GM18508 (cell line): ENCODE measurements around the gene MR1.

Experiments
- ATAC-seq: cut with Tn5 transposase; IDR thresholded peaks from one replicate; pipeline ENCODE4 v1.9.1; 2021; ENCODE audit warnings: moderate number of reproducible peaks; ENCODE audit not compliant: insufficient read depth, unreplicated experiment

The MR1 gene

DNA sequence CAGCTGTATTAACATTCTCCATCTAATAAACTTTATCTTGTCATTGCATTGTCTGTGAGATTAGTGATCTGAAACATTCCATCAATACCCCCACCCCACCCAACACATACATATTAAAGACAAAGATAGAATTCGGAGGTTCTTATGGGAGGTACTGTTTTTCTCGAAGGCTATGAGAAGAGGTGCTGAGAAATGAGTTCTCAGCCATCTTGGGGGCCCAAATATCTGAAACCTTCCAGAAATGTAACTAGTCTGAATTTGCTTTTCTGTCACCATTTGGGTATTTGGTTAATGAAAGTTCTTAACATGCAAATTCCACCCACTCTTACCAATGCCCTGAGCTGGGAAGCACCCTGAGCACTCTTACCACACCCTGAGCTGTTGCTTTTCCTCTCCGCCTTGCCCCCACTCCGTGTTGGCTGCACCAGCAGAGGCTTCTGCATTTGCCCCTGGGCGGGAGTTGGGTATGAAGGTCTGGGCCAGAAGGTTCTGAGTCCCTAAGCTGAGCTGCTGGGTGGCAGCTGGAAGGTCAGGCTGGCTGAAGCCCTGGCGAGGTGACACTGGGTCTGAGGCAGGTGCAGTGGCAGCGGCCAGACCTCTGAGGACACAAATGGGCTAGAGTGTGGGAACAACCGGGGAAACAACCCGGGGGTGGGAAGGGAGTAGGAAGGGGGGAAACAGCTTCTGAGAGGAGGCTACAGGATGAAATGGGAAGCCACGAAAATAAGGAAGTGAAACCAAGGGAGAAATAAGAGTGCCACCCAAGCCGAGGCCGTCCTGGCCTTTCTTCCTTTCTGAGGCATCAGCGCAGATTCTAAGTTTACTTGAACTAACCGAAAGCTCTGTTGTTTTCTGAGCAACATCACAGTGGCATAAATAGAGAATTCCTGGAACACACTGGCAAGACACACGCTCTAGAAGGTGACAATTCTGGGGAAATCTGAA, 28.4 kb downstream of the MR1 start:
- ATAC-seq: peak; percentile 81

DNA sequence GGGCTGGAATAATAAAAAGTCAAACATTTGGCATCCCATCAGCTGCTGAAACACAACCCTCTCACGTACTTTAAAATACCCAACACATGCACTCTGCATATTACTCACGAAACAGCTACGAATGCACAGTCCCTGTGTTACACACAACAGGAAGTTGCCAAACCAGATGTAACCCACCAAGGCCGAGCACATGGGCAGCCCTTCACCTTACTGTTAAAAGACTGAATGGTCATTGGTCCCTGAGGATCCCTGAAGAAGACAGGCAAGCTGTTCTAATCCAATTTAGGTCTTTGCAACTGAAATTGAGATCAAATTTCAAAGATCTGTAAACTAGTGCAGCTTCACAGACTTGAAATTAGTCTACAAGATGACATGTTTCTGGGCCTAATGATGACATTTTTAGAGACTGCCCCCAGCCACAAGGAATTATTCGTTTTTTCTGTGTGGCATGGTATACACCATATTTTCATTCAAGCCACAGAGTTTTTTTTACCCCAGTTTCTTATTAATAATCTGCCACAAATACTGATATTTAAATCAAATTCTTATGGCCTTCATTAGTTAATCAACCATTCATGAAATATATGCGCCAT, 29.1 kb downstream of the MR1 start:
- peak; percentile 54 for ATAC-seq

DNA sequence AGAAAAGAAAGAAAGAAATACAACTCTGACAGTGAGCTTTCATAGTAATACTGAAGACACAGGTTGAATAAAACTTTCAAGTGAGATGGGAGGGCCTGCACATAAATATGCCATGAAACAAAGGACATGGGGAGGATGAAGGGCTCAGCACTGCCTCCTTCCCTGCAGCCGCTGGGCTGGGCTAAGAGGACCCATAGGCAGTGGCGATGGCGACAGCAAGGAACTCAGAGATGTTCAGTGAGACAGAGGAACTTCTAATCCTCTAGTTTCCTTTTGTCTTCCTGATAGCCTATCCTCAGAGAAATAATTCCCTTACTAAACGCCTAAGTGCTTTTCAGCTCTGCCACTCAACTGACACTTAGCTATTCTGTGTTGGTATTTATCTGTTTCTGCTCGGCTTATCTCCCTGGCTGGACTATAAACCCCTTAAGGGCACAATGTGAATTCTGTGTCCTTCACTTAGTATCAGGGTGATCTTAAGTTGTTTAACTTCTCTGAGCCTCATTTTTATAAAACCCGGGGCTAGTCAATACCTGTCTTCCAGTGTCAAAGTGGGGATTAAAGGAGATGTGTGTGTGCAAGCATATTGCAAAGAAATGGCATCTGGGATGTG, 30.3 kb downstream of the MR1 start:
- ATAC-seq: no peak

DNA sequence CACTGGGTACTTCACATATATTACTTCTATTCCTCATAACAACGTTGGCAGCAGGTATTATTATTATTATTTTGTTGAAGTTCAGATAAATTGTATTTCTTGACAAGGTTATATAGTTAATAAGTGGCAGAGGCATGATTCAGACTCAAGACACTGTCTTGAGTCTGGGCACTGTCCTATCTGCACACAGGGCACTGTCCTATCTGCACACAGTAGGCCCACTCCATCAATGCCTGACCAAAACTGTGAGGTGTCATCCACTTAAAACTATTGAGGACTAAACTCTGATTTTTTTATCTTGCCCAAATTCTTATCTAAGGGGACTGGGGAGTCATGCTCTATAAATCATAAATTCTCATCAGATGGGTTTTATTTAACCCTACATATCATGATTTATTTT, 30.9 kb downstream of the MR1 start:
- no peak for ATAC-seq

DNA sequence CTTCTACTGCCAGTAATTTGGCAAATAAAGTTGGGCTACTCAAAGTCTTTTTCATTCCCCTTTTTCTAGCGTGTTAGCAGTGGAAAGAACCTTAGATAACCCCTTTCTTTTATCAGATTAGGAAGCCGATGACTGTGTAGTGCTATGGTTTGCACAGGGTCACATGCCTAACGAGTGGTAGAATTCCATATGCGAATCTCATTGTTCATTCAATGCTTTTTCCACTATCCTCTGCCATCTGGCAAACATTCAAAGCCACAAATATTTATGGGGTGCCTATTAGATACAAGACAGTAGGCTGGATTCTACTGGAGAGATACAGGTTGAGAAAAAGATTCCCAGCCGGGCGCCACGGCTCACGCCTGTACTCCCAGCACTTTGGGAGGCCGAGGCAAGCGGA, 39.9 kb downstream of the MR1 start:
- ATAC-seq: no peak

DNA sequence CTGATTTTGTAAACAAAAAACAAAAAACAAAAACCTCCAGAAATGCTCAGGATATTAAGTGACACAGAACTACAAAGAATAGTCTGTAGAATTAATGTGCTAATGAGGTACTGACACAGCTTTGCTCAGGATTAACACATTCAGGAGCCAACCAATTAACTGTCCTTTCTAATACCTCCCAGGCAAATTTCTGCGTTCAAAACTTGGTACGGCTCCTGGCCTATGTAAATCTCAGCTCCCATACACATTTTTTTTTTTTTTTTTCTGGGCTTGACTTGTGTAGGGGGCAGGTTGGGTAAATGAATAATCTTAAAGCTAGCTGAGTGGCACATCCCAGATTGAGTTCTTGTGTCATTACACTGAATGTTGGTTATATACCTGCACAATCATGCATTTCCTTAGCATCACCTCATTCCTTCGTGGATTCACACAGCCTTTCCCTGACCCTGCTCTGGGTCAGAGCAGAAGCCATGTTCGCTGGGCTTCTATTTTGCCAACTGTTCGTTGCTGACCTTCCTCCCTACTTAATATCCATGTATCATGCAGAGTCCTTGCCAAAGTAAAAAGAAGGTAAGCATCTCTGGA, 42.1 kb downstream of the MR1 start:
- no peak for ATAC-seq

DNA sequence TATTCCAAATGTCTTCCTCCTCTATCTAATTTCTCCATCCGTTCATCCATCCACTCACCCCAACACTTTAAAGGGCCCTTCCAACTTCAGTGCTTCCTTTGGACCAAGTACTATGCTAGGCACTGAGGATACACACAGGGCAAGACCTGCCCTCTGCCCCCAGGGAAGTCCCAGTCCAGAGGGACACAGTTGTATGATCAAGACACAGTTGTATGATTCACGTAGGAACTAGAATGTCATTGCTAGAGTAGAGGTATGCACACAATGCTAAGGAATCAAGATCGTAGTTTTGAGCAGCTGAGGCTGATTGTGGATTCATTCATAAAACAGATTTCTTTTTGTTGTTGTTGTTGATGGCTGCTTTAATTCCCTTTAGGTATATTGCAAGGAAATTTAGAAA, 43.1 kb downstream of the MR1 start:
- ATAC-seq: no peak

DNA sequence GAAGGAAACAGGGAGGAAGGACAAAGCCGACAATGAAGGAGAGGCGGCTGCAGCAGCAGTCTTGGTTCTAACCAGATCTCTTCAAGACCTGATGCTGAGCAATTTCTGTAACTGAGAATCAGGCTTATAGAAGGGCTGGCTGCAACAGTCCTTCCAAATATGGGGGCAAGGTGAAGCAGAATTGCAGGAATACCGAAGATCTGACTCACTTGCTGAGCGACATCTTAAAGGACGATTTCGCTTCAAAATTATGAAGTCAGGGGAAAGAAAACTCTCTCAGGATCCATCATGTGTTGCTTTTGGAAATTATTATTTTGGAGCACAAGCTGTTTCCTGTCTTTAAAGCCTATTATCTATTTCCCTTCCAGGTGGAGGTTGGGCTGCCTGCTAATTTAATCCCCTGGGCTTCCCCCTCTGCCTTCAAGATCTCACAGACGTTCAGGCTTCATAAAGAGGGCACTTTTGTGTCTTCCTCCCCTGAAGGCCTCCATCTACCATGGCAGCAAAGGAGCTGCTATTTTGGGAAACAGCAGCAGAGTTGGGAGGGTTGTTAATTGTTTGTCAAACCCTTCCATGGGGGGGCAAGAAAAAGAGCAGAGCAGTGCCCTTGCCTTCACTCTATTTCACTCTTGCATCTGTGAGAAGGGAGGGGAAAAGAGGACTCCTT, 43.9 kb downstream of the MR1 start:
- ATAC-seq: no peak

DNA sequence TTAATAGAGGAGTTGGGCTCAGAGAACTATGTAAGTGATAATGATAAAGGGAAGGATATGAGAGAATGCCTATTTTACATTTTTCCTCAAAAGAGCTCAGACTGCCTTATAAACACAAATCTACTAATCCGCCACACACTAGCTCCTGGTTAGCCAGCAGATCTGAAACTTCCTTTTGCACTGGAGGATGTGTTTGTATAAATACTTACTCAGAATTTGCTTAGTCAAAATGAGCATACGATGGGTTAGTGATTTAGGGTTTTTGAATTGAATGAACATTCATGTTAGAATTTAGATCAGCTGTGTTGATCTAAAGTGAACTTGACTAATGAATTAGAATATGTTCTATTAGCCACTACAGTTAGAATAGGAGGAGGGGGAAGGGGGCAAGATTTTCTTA, 45.6 kb downstream of the MR1 start:
- no peak for ATAC-seq

DNA sequence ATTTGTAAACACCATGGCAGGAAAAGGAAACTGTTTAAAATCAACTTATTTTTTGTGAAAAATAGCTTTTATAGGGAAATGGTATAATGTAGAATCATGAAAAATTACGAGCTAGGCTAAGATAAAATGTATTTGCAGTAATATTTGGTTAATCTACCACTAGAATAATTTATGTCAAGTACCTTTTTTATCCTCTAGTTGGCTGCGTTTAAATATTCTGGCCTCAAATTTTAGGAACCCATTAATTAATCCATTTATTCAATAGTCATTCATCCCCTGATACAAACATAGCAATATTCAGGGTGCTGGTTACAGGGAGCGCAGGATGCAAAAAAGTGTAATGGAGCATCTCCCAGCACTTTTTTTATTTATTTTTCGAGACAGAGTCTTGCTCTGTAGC, 46.1 kb downstream of the MR1 start:
- no peak for ATAC-seq

DNA sequence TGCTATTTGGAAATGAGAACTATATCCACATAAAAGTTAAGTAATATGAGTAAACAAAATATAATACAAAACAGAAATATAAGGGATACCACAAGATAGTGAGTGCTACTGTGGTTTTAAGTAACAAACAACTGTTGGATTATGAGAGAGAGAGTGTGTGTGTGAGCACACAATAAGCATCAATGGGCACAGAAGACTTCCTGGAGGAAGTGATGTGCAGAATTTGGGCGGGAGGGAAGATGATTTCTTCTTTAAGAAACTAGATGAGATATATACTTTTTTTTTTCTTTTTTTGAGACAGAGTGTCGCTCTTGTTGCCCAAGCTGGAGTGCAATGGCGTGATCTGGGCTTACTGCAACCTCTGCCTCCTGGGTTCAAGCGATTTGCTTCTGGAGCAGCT, 46.8 kb downstream of the MR1 start:
- no peak for ATAC-seq

DNA sequence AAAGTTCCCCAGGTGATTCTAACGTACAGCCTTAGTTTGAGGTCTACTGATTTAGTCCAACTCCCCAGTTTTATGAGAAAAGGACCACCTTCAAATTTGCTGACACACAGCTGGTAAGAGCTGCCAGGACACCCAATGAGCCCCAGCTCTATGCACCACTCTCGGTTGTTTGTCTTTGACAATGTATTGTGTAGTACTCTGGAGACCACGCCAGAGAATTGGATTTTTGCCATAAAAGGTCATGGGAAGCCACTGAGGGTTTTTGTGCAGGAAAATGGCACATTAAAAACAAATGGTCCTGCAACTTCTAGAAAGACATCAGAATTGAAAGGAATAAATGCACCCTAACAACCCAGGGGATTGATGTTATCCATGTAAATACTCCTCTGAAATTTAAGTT, 47.6 kb downstream of the MR1 start:
- ATAC-seq: no peak

DNA sequence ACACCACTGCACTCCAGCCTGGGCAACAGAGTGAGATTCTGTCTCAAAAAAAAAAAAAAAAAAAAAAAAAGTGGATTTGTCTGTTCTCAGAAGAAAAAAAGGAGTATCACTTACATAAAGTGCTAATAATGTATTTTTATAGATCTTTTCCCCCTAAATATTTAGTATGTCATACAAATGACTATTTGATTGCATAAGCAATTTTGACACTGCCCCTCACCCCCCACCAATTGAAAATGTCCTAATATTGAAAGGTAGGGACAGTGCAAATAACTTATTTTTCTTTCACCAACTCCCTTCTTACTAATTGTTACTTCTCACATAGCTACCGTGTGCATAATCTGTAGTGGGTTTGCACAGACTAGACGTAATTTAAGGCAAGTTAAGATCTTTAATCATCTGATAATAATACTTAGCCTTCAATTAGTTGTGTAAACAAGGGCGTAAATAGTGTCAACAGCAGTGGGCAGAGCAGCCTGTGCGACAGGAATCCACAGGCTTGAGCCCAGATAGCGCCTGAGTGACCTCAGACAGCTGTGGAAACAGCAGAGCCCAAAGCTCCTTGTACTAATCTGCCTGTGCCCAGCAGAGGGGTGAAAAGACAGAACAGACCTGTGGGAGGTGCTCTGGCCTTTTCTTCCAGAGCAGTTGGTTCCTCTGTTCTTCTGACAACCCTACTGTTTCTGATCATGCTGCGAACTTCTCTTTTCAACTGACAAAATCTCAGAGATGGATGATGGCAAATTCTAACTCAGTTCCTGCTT, 50.2 kb downstream of the MR1 start:
- no peak for ATAC-seq

DNA sequence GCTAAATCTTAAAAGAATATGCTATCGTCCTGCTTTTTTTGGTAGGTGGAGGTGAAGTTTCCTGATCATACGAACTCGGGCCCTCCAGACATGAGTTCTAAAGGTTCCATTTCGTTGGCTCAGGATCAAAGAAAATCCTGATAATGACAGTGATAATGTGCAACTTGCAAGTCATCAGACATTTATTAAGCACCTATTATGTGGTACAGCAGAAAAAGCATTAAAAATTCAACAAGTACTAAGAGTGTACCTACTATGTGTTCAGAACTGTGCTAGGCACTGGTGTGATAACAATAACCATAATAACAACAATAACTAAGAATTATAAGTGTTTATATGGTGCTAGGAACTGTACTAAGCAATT, 50.8 kb downstream of the MR1 start:
- no peak for ATAC-seq

DNA sequence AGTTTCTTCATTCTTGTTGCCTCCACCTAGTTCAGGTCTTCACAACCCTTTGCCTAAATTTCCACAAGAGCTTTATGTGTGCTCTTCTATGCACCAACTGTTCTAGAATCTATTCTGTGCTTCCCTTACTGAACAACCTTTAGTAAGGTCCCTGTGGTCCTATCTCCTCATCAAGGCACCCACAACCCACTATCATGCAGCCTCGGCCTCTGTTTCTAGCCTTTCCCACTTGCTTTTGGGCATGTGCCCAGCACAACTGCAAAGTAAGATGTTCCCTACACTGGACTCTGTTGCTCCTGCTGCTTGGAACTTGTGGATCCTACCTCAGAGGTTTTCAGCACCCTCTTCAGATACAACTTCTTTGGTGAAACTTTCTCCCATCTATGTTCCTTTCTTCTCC, 52.3 kb downstream of the MR1 start:
- ATAC-seq: no peak

DNA sequence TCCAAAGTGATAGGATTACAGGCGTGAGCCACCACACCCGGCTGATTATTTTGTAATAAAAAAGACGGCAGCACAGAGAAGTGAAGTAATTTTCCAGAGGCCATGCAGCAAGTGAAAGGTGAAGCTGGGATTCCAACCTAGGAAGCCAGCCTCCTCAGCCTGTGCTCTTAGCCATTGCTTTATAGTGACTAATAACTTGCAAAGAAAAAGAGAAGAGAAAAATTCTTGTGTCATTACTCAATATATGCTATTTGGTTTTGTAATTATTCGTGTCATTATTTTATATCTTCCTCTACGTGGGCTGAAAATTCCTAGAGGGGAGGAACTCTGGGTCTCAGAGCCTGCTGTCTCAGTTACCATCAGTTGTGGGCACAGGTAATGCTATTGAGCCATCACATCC, 53.1 kb downstream of the MR1 start:
- no peak for ATAC-seq

DNA sequence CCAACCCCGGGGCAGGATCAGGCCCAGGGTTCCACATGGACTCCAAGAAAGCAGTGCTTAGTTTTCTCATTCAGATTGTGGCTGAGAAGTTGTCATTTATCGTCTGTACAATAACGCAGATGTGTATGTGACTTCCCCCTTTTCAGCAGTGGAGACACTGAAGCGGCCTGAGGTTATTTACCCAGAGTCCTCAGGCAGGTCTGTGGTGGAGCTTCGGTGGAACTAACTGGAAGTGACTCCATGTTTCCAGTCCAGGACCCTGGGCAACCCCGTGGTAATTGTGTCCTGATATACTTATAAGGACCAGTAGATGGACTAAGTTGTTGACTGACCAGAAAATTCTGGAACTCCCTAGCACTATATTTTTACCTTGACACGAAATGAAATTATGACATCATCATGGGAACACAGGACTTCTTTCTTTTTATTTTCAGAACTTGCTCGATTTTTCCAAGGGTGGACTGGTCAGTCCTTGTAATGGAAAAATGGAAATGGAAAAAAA, 53.7 kb downstream of the MR1 start:
- no peak for ATAC-seq

DNA sequence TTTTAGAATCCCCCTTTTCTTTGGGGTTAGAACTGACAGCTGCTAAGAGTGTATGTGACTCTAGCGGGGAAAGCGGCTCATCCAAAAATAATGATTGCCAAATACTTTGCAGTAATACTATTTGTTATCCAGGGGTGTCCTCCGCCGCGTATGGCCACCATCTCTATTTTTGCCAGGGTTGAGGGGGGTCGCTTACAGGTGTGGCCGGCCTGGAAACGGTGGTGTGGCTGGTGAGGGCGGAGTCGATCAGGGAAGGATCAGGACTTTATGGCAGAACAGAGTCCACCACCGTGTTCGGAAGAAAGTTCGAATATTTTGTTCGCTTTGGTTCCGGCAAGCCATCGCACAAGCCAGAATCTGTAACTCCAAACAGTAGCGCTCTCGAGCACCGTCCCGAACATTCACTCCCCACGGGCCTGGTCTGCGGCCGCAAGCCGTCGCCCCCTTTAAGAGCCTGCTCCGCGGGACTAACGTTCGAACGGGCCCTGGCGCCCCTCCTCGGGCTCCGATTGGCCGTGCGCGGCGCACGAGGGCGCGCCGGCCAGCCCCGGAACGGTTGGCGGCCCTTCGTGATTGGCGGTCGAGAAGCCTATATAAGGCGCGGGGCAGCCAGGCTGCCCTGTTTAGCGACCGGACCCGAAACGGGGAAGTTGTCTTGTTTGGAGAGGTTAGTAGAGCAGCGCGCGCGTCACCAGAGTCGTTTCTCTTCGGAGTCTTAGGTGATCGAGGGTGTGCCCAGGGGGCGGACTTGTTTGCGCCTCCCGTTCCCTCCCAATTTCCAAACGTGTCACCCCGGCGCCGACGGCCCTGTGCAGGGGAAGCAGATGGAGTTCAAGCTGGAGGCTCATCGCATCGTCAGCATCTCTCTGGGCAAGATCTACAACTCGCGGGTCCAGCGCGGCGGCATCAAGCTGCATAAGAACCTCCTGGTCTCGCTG, 54.6 kb downstream of the MR1 start, which contains the start of gene IER5:
Gene IER5 (plus strand): TSS at position 622 of the 938 bp plus-strand sequence. CDS start 203 bp downstream, at position 825.
- peak; percentile 44 for ATAC-seq
